HEK293 (cell line): ENCODE data around the gene CEP83.

ENCODE experiments used
- ATF2 ChIP-seq: fragments of 450-650 bp; formaldehyde crosslinking; IDR thresholded peaks from 2 replicates; pipeline ENCODE4 v1.5.1; 2016; ENCODE audit warnings: missing biosample characterization, missing genetic modification characterization, low read depth
- CTCF ChIP-seq: fragments of 450-650 bp; formaldehyde crosslinking; IDR thresholded peaks from 2 replicates; pipeline ENCODE4 v1.5.1; 2016; ENCODE audit warnings: missing biosample characterization, missing genetic modification characterization
- HOXA7 ChIP-seq: sonication (generic); formaldehyde crosslinking; IDR thresholded peaks from 2 replicates; pipeline ENCODE4 v1.8.1; 2022; ENCODE audit warnings: missing genetic modification reagents, borderline replicate concordance
- MYNN ChIP-seq: fragments of 450-650 bp; formaldehyde crosslinking; IDR thresholded peaks from 2 replicates; pipeline ENCODE4 v1.5.1; 2016; ENCODE audit warnings: missing biosample characterization, missing genetic modification characterization, borderline replicate concordance
- SP3 ChIP-seq: fragments of 450-650 bp; formaldehyde crosslinking; IDR thresholded peaks from 2 replicates; pipeline ENCODE4 v1.5.1; 2016; ENCODE audit warnings: missing biosample characterization, missing genetic modification characterization
- ZBTB44 ChIP-seq: fragments of 450-650 bp; IDR thresholded peaks from 2 replicates; pipeline ENCODE4 v1.5.1; 2018; ENCODE audit warnings: missing biosample characterization, mild to moderate bottlenecking, missing genetic modification characterization
- ZEB2 ChIP-seq: fragments of 450-650 bp; formaldehyde crosslinking; IDR thresholded peaks from 2 replicates; pipeline ENCODE4 v1.5.1; 2016; ENCODE audit warnings: missing biosample characterization, missing genetic modification characterization
- ZNF133 ChIP-seq: fragments of 450-650 bp; formaldehyde crosslinking; IDR thresholded peaks from 2 replicates; pipeline ENCODE4 v1.5.1; 2016; ENCODE audit warnings: missing biosample characterization, missing genetic modification characterization
- ZNF184 ChIP-seq: fragments of 450-650 bp; IDR thresholded peaks from 2 replicates; pipeline ENCODE4 v1.5.1; 2018; ENCODE audit warnings: missing biosample characterization, mild to moderate bottlenecking, missing genetic modification characterization
- ZNF274 ChIP-seq, 2 experiments: fragments of 200-500 bp in 1 of 2; fragments of 450-650 bp in 1 of 2; sonication (Bioruptor generic) in 1 of 2; formaldehyde crosslinking in 1 of 2; IDR thresholded peaks; 2 replicates each; pipeline versions ENCODE4 v1.5.1 to v1.6.1; 2014 to 2016; ENCODE audit warnings: borderline replicate concordance in 1 of 2, inconsistent platforms in 1 of 2, low read length in 1 of 2, missing biosample characterization in 1 of 2, missing genetic modification characterization in 1 of 2
- ZNF701 ChIP-seq: fragments of 450-650 bp; formaldehyde crosslinking; IDR thresholded peaks from 2 replicates; pipeline ENCODE4 v1.5.1; 2016; ENCODE audit warnings: missing biosample characterization, missing genetic modification characterization
- ZNF791 ChIP-seq: fragments of 450-650 bp; formaldehyde crosslinking; IDR thresholded peaks from 2 replicates; pipeline ENCODE4 v1.5.1; 2016; ENCODE audit warnings: missing biosample characterization, missing genetic modification characterization
- TF ChIP-seq, protein P1 (sequence below): fragments of 450-650 bp; formaldehyde crosslinking; IDR thresholded peaks from 2 replicates; pipeline ENCODE4 v1.5.1; 2016; ENCODE audit warnings: missing biosample characterization, missing genetic modification characterization

DNA sequence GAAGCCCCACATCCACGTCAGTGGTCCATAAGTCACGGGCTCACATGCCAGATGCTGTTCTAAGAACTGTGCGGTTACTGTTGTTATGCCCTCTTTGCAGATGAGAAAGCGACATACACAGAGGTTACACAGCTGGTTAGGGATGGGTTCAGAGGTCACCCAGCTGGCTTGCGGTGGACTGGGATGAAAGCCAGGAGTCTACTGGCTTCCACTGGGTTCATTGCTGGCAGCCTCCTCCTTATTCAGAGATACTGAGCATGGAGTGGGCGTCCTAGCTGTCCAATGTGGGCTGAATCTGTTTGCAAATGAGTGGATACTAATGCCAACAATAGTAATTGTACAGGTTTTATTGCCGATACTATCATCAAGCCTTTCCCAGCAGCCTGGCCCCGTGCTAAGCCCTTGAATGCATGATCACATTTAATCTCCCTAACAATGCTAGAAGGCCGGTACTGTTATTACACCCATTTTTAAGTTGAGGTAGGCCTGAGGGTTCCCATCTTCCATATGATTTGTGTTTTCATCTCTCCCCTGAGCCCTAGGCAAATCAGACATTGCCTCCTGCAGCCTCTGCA, 182.2 kb downstream of the CEP83 start:
- TF ChIP-seq ZNF791 (tag by site-specific recombination) (no peak), ZNF184 (no peak), ZBTB44 (no peak), SP3 (tag by site-specific recombination) (no peak), ZNF133 (no peak), HOXA7 (no peak), CTCF (tag by site-specific recombination) (no peak), MYNN (tag by site-specific recombination) (no peak), ATF2 (no peak), ZNF274 (IDR thresholded peaks at IDR 0.05; ENCODE audit: low read length) (no peak), ZNF274 (tag by site-specific recombination; IDR thresholded peaks at IDR 0.05; ENCODE audit: borderline replicate concordance) (no peak), ZNF701 (tag by site-specific recombination) (no peak), ZEB2 (tag by site-specific recombination) (no peak)
- TF ChIP-seq, protein P1, sequence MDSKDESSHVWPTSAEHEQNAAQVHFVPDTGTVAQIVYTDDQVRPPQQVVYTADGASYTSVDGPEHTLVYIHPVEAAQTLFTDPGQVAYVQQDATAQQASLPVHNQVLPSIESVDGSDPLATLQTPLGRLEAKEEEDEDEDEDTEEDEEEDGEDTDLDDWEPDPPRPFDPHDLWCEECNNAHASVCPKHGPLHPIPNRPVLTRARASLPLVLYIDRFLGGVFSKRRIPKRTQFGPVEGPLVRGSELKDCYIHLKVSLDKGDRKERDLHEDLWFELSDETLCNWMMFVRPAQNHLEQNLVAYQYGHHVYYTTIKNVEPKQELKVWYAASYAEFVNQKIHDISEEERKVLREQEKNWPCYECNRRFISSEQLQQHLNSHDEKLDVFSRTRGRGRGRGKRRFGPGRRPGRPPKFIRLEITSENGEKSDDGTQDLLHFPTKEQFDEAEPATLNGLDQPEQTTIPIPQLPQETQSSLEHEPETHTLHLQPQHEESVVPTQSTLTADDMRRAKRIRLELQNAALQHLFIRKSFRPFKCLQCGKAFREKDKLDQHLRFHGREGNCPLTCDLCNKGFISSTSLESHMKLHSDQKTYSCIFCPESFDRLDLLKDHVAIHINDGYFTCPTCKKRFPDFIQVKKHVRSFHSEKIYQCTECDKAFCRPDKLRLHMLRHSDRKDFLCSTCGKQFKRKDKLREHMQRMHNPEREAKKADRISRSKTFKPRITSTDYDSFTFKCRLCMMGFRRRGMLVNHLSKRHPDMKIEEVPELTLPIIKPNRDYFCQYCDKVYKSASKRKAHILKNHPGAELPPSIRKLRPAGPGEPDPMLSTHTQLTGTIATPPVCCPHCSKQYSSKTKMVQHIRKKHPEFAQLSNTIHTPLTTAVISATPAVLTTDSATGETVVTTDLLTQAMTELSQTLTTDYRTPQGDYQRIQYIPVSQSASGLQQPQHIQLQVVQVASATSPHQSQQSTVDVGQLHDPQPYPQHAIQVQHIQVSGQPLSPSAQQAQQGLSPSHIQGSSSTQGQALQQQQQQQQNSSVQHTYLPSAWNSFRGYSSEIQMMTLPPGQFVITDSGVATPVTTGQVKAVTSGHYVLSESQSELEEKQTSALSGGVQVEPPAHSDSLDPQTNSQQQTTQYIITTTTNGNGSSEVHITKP (tag by site-specific recombination): no peak
